ENCODE measurements around the gene AFM.

The AFM gene

DNA sequence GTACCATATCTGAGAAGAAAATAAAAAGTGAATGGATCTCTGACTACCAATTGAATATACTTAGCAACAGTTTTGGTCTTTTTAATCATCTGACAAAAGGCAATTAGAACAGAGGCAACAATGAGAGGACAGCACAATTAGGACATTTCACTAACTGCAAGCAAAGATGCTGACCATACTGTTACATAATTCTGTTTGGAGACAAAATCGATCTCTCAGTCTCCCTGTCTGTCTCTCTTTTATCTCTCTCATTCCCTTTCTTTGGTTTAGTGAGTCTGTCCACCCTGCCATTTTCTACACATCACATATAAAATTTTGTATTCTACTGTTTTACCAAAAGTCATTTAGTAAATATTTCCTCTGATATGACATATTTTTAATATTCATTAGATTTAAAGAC is 2.2 kb upstream of the AFM start:
- no peaks in the 10 kb centered on the region for H3K27me3 ChIP-seq (replicated peaks in 2 of 5; ENCODE audit: control insufficient read depth in 4 of 5, insufficient read depth in 5 of 5, low read length in 4 of 5)
- ChIA-PET POLR2A (no interaction called here), CTCF (no interaction called here)
- no CpG with 5 or more reads among the region's 1 CpG for WGBS (ENCODE audit: insufficient coverage)
- no peaks in the 10 kb centered on the region for H3K4me1 ChIP-seq (ENCODE audit: control extremely low read depth in 1 of 4, control insufficient read depth in 4 of 4, insufficient read depth in 4 of 4, low read length in 3 of 4)
- H3K27ac ChIP-seq (ENCODE audit: insufficient read depth in 1 of 2, low read depth in 1 of 2, low read length in 2 of 2, poor library complexity in 1 of 2, severe bottlenecking in 2 of 2) = no peak overlapping the region
- no peaks in the 10 kb centered on the region for H3K36me3 ChIP-seq (ENCODE audit: control insufficient read depth in 4 of 4, insufficient read depth in 4 of 4, low read length in 3 of 4)
- H3K4me3 ChIP-seq (ENCODE audit: control insufficient read depth in 1 of 7, extremely low read depth in 1 of 7, insufficient read depth in 4 of 7, low read depth in 2 of 7, low read length in 6 of 7) = no peak overlapping the region
- H3K9me3 ChIP-seq (ENCODE audit: control extremely low read depth in 1 of 5, control insufficient read depth in 4 of 5, insufficient read depth in 2 of 5, low read depth in 1 of 5, low read length in 4 of 5) = peaks cover 0 to 9% (median 5%) of the 10 kb centered on the region in 5 experiments
- no peak for DNase-seq

DNA sequence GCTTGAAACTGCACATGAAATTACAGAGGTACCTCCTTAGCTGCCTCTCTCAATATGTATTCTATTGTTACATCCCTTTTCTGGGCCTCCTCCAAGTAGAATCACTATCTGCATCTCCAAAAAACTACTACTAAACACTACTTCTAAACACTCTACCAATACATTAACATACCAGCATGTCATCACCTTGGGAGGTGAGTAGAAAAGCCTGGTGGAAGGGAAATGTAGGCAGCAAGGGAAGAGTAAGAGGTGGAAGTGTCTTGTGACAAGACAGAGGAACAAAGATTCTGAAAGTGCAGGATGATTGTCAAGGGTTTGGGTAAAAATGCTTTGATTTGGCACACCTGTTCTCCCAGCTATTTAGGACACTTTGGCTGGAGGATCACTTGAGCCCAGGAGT is 3.5 kb downstream of the AFM start:
- POLR2A ChIA-PET = no interaction called here
- Histone ChIP-seq H3K9me3 (ENCODE audit: control extremely low read depth in 1 of 5, control insufficient read depth in 4 of 5, insufficient read depth in 2 of 5, low read depth in 1 of 5, low read length in 4 of 5) (no peaks in the 10 kb centered on the region), H3K27me3 (replicated peaks in 2 of 5; ENCODE audit: control insufficient read depth in 4 of 5, insufficient read depth in 5 of 5, low read length in 4 of 5) (no peaks in the 10 kb centered on the region), H3K27ac (ENCODE audit: insufficient read depth in 1 of 2, low read depth in 1 of 2, low read length in 2 of 2, poor library complexity in 1 of 2, severe bottlenecking in 2 of 2) (no peak overlapping the region), H3K4me1 (ENCODE audit: control extremely low read depth in 1 of 4, control insufficient read depth in 4 of 4, insufficient read depth in 4 of 4, low read length in 3 of 4) (no peaks in the 10 kb centered on the region), H3K4me3 (ENCODE audit: control insufficient read depth in 1 of 7, extremely low read depth in 1 of 7, insufficient read depth in 4 of 7, low read depth in 2 of 7, low read length in 6 of 7) (no peak overlapping the region), H3K36me3 (ENCODE audit: control insufficient read depth in 4 of 4, insufficient read depth in 4 of 4, low read length in 3 of 4) (no peaks in the 10 kb centered on the region)
- DNase-seq = no peak
- CTCF ChIA-PET = no interaction called here

DNA sequence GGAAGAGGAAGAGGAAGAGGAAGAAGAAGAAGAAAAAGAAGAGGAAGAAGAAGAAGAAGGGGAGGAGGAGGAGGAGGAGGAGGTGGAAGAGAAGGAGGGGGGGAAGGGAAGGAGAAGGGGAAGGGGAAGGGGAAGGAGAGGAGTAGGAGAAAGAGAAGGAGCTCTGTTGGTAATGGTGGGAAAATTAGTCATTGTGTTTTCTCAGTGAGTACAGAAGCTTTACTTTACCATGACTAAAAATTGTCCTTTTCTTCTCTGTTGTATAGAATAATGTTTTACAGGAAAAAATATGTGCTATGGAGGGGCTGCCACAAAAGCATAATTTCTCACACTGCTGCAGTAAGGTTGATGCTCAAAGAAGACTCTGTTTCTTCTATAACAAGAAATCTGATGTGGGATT is 4.1 kb downstream of the AFM start:
- ChIA-PET POLR2A (no interaction called here), CTCF (no interaction called here)
- Histone ChIP-seq H3K27me3 (replicated peaks in 2 of 5; ENCODE audit: control insufficient read depth in 4 of 5, insufficient read depth in 5 of 5, low read length in 4 of 5) (no peaks in the 10 kb centered on the region), H3K9me3 (ENCODE audit: control extremely low read depth in 1 of 5, control insufficient read depth in 4 of 5, insufficient read depth in 2 of 5, low read depth in 1 of 5, low read length in 4 of 5) (no peaks in the 10 kb centered on the region), H3K4me3 (ENCODE audit: control insufficient read depth in 1 of 7, extremely low read depth in 1 of 7, insufficient read depth in 4 of 7, low read depth in 2 of 7, low read length in 6 of 7) (no peak overlapping the region), H3K27ac (ENCODE audit: insufficient read depth in 1 of 2, low read depth in 1 of 2, low read length in 2 of 2, poor library complexity in 1 of 2, severe bottlenecking in 2 of 2) (no peak overlapping the region), H3K36me3 (ENCODE audit: control insufficient read depth in 4 of 4, insufficient read depth in 4 of 4, low read length in 3 of 4) (no peaks in the 10 kb centered on the region), H3K4me1 (ENCODE audit: control extremely low read depth in 1 of 4, control insufficient read depth in 4 of 4, insufficient read depth in 4 of 4, low read length in 3 of 4) (no peaks in the 10 kb centered on the region)
- DNase-seq = no peak

DNA sequence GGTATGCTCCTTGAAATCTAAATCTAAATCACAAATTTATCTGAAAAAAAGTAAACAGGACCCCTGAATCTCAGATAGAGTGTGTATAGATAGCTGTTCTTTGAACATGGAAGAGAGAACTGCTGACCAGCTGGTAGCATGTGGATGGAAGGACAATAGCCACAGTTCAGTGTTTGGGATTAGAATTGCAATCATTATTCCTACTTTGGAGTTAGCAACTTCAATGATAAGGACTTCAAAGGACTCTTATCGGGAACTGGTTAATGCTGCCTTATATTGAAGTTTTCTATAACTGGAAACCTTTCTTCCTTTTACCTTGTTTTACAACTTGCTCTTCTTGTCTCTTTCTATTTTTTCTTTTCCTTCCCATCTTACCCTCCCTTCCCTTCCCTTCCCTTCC is 5.0 kb downstream of the AFM start:
- H3K36me3 ChIP-seq (ENCODE audit: control insufficient read depth in 4 of 4, insufficient read depth in 4 of 4, low read length in 3 of 4) = no peaks in the 10 kb centered on the region
- no peak overlapping the region for H3K27ac ChIP-seq (ENCODE audit: insufficient read depth in 1 of 2, low read depth in 1 of 2, low read length in 2 of 2, poor library complexity in 1 of 2, severe bottlenecking in 2 of 2)
- DNase-seq = no peak
- H3K4me3 ChIP-seq (ENCODE audit: control insufficient read depth in 1 of 7, extremely low read depth in 1 of 7, insufficient read depth in 4 of 7, low read depth in 2 of 7, low read length in 6 of 7) = no peak overlapping the region
- no peaks in the 10 kb centered on the region for H3K4me1 ChIP-seq (ENCODE audit: control extremely low read depth in 1 of 4, control insufficient read depth in 4 of 4, insufficient read depth in 4 of 4, low read length in 3 of 4)
- H3K9me3 ChIP-seq (ENCODE audit: control extremely low read depth in 1 of 5, control insufficient read depth in 4 of 5, insufficient read depth in 2 of 5, low read depth in 1 of 5, low read length in 4 of 5) = no peaks in the 10 kb centered on the region
- no CpG with 5 or more reads among the region's 1 CpG for WGBS (ENCODE audit: insufficient coverage)
- no peaks in the 10 kb centered on the region for H3K27me3 ChIP-seq (replicated peaks in 2 of 5; ENCODE audit: control insufficient read depth in 4 of 5, insufficient read depth in 5 of 5, low read length in 4 of 5)
- POLR2A ChIA-PET = no interaction called here
- CTCF ChIA-PET = no interaction called here

DNA sequence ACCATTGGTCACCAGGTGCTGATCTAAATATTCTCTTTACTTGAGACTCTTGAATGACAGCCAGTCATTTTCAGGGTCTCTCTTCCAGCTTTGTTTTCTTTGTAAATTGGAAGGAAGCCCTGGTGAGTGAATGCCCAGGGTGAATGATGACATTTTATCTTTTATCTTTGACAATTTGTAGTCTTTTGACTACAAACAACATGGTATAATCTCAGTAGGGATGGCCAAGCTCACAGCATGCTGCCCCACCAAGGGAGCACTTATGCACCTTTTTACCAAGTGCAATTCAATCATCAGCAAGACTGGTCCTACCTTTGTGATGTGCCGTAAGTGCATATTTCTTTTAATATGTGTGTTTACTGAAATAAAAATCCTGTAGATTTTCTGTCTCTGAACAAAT is 5.7 kb downstream of the AFM start:
- no peaks in the 10 kb centered on the region for H3K27me3 ChIP-seq (replicated peaks in 2 of 5; ENCODE audit: control insufficient read depth in 4 of 5, insufficient read depth in 5 of 5, low read length in 4 of 5)
- H3K36me3 ChIP-seq (ENCODE audit: control insufficient read depth in 4 of 4, insufficient read depth in 4 of 4, low read length in 3 of 4) = no peaks in the 10 kb centered on the region
- no peak for DNase-seq
- POLR2A ChIA-PET = no interaction called here
- no peak overlapping the region for H3K27ac ChIP-seq (ENCODE audit: insufficient read depth in 1 of 2, low read depth in 1 of 2, low read length in 2 of 2, poor library complexity in 1 of 2, severe bottlenecking in 2 of 2)
- H3K9me3 ChIP-seq (ENCODE audit: control extremely low read depth in 1 of 5, control insufficient read depth in 4 of 5, insufficient read depth in 2 of 5, low read depth in 1 of 5, low read length in 4 of 5) = no peaks in the 10 kb centered on the region
- H3K4me1 ChIP-seq (ENCODE audit: control extremely low read depth in 1 of 4, control insufficient read depth in 4 of 4, insufficient read depth in 4 of 4, low read length in 3 of 4) = no peaks in the 10 kb centered on the region
- CTCF ChIA-PET = no interaction called here
- WGBS (ENCODE audit: insufficient coverage) = 100% methylated on average over 1 of the region's 1 CpG
- no peak overlapping the region for H3K4me3 ChIP-seq (ENCODE audit: control insufficient read depth in 1 of 7, extremely low read depth in 1 of 7, insufficient read depth in 4 of 7, low read depth in 2 of 7, low read length in 6 of 7)

DNA sequence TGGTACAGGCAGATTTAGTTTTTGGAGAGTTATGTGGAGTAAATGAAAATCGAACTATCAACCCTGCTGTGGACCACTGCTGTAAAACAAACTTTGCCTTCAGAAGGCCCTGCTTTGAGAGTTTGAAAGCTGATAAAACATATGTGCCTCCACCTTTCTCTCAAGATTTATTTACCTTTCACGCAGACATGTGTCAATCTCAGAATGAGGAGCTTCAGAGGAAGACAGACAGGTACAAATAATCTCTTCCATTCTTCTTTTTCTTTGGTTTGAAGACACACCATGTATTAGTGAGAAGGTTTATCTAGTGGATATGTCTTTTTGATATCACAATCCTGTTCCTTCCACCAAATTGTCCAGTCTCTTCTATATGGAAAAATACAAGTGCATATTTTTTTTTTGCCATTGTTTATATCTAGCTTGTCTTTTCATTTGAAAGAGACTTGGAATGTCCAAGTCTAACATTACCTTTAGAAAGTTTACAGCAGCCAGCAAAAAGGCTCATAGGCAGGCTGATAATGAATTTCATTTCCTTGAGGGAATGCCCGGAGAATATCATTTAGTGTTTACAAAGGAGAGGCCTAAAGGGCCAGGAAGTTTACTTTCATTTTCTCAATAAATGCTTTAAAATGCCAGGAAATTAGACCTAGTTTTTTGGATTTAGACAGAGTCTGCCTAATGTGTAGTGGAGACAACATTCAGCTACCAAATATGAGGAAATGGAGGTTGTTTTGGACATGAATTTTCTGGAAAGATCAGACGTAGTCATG is 18.6 kb downstream of the AFM start:
- H3K4me1 ChIP-seq (ENCODE audit: control extremely low read depth in 1 of 4, control insufficient read depth in 4 of 4, insufficient read depth in 4 of 4, low read length in 3 of 4) = no peaks in the 10 kb centered on the region
- H3K27ac ChIP-seq (ENCODE audit: insufficient read depth in 1 of 2, low read depth in 1 of 2, low read length in 2 of 2, poor library complexity in 1 of 2, severe bottlenecking in 2 of 2) = no peak overlapping the region
- no peaks in the 10 kb centered on the region for H3K36me3 ChIP-seq (ENCODE audit: control insufficient read depth in 4 of 4, insufficient read depth in 4 of 4, low read length in 3 of 4)
- CTCF ChIA-PET = no interaction called here
- POLR2A ChIA-PET = no interaction called here
- no peak overlapping the region for H3K4me3 ChIP-seq (ENCODE audit: control insufficient read depth in 1 of 7, extremely low read depth in 1 of 7, insufficient read depth in 4 of 7, low read depth in 2 of 7, low read length in 6 of 7)
- WGBS (ENCODE audit: insufficient coverage) = 90% methylated on average over 2 of the region's 4 CpGs
- DNase-seq = no peak
- no peaks in the 10 kb centered on the region for H3K27me3 ChIP-seq (replicated peaks in 2 of 5; ENCODE audit: control insufficient read depth in 4 of 5, insufficient read depth in 5 of 5, low read length in 4 of 5)
- H3K9me3 ChIP-seq (ENCODE audit: control extremely low read depth in 1 of 5, control insufficient read depth in 4 of 5, insufficient read depth in 2 of 5, low read depth in 1 of 5, low read length in 4 of 5) = no peaks in the 10 kb centered on the region

DNA sequence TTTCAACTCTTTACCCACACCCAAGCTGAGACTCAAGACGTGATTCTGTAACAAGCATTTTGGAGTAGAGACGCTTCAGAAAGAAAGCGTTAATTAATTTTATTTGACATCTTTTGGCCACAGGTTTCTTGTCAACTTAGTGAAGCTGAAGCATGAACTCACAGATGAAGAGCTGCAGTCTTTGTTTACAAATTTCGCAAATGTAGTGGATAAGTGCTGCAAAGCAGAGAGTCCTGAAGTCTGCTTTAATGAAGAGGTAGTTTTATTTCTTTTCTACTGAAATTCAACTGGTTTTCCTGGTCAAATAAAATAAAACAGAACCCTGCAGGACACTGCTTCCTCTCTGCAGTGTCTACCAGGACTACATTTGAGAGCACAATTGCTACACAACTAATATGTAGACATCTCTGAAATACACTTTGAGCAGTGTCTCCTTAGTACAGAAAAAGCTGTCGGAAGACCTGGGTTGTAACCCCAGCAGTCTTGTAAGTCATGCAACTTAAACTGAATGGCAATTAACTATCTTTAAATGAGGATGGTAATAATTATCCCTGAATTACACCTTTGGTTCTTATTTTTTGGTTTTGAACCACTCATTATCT is 20.2 kb downstream of the AFM start:
- Histone ChIP-seq H3K27me3 (replicated peaks in 2 of 5; ENCODE audit: control insufficient read depth in 4 of 5, insufficient read depth in 5 of 5, low read length in 4 of 5) (no peaks in the 10 kb centered on the region), H3K36me3 (ENCODE audit: control insufficient read depth in 4 of 4, insufficient read depth in 4 of 4, low read length in 3 of 4) (no peaks in the 10 kb centered on the region), H3K9me3 (ENCODE audit: control extremely low read depth in 1 of 5, control insufficient read depth in 4 of 5, insufficient read depth in 2 of 5, low read depth in 1 of 5, low read length in 4 of 5) (no peaks in the 10 kb centered on the region), H3K4me3 (ENCODE audit: control insufficient read depth in 1 of 7, extremely low read depth in 1 of 7, insufficient read depth in 4 of 7, low read depth in 2 of 7, low read length in 6 of 7) (no peak overlapping the region), H3K27ac (ENCODE audit: insufficient read depth in 1 of 2, low read depth in 1 of 2, low read length in 2 of 2, poor library complexity in 1 of 2, severe bottlenecking in 2 of 2) (no peak overlapping the region), H3K4me1 (ENCODE audit: control extremely low read depth in 1 of 4, control insufficient read depth in 4 of 4, insufficient read depth in 4 of 4, low read length in 3 of 4) (no peaks in the 10 kb centered on the region)
- POLR2A ChIA-PET = no interaction called here
- no peak for DNase-seq
- CTCF ChIA-PET = no interaction called here
- 100% methylated on average over 3 of the region's 5 CpGs for WGBS (ENCODE audit: insufficient coverage)
